ENCODE results near the gene SELP. TPM values are rescaled to one million over a fixed set of nuclear protein-coding genes. Genes with fewer than 3 reads are reported as not detected.

The SELP gene
- total and polyA plus RNA-seq, 2 of the 13 experiments (the other 11 are each of a cell fraction or from before 2014, with no cell fraction given) = 0.11 TPM; not detected in 1

- TF ChIP-seq ARID3A (IDR thresholded peaks at IDR 0.05; ENCODE audit: low read depth, low read length) (peak; percentile 96), CEBPG (CRISPR knock-in tag; IDR thresholded peaks at IDR 0.05) (peak; percentile 83), GATAD1 (CRISPR knock-in tag; IDR thresholded peaks at IDR 0.05) (peak; percentile 37; the same call in 1 of the 2 replicates), ZNF326 (CRISPR knock-in tag; IDR thresholded peaks at IDR 0.05; ENCODE audit: borderline replicate concordance) (no peak), GATAD2A (CRISPR knock-in tag; IDR thresholded peaks at IDR 0.05) (peak; percentile 90), HMG20A (CRISPR knock-in tag; IDR thresholded peaks at IDR 0.05; ENCODE audit: borderline replicate concordance) (peak; percentile 88; the same call in 1 of the 2 replicates), ZMAT5 (CRISPR knock-in tag; IDR thresholded peaks at IDR 0.05; ENCODE audit: borderline replicate concordance, low read depth) (no peak), ZNF710 (CRISPR knock-in tag; IDR thresholded peaks at IDR 0.05; ENCODE audit: borderline replicate concordance) (peak; percentile 92), SOX13 (IDR thresholded peaks at IDR 0.05) (no peak), SOX13 (CRISPR knock-in tag; conservative IDR thresholded peaks at IDR 0.05 in 1 of 2, IDR thresholded peaks at IDR 0.05 in 1 of 2) (peak in 1 of 2 experiments; percentile 82; a peak in 2 of 4 replicates), IRF9 (CRISPR knock-in tag; IDR thresholded peaks at IDR 0.05; ENCODE audit: borderline replicate concordance) (no peak), ZBTB37 (CRISPR knock-in tag; IDR thresholded peaks at IDR 0.05) (no peak), FOXM1 (CRISPR knock-in tag; IDR thresholded peaks at IDR 0.05) (no peak), ZBTB21 (CRISPR knock-in tag; IDR thresholded peaks at IDR 0.05) (no peak), ATF4 (CRISPR knock-in tag; IDR thresholded peaks at IDR 0.05) (0 out of 4 replicates have a peak, but pooled peaks of 1 of the 2 experiments have one; percentile 32), FOXJ3 (CRISPR knock-in tag; IDR thresholded peaks at IDR 0.05; ENCODE audit: borderline replicate concordance) (peak; percentile 77; the same call in 1 of the 2 replicates), SAP130 (CRISPR knock-in tag; IDR thresholded peaks at IDR 0.05; ENCODE audit: low read depth) (peak; percentile 75), IRF2 (CRISPR knock-in tag; IDR thresholded peaks at IDR 0.05) (peak; percentile 88), BCL3 (CRISPR knock-in tag; IDR thresholded peaks at IDR 0.05) (no peak), U2AF1 (optimal IDR thresholded peaks at IDR 0.05; ENCODE audit: low read depth, low read length) (no peak), ZNF543 (CRISPR knock-in tag; IDR thresholded peaks at IDR 0.05) (no peak), ZSCAN30 (CRISPR knock-in tag; IDR thresholded peaks at IDR 0.05) (0 out of 2 replicates have a peak, but pooled peaks have one; percentile 49)
Observed at GRCh38 chr1:169570172-169570574, 59.8 kb downstream of the SELP start (continued).

Measured in HepG2 (cell line).